ENCODE results near the gene PEX7.
"Not testable (repeated sequence)": the region's sequence is repeated elsewhere in the genome, so short reads cannot be mapped to it uniquely, and the experiment has no call there.

The PEX7 gene

GRCh38 chr6:136790411-136791295 lies 31.7 kb upstream of the PEX7 start:
- in situ Hi-C loops (cut with MboI; ENCODE audit: low sequenced_read_pairs): no loop called here

GRCh38 chr6:136791296-136792094 lies 30.9 kb upstream of the PEX7 start:
- in situ Hi-C loops (cut with MboI; ENCODE audit: low sequenced_read_pairs): no loop called here

- in situ Hi-C loops (cut with MboI; ENCODE audit: low sequenced_read_pairs): no loop called here
Measured at GRCh38 chr6:136792095-136792409, 30.3 kb upstream of the PEX7 start.

DNA sequence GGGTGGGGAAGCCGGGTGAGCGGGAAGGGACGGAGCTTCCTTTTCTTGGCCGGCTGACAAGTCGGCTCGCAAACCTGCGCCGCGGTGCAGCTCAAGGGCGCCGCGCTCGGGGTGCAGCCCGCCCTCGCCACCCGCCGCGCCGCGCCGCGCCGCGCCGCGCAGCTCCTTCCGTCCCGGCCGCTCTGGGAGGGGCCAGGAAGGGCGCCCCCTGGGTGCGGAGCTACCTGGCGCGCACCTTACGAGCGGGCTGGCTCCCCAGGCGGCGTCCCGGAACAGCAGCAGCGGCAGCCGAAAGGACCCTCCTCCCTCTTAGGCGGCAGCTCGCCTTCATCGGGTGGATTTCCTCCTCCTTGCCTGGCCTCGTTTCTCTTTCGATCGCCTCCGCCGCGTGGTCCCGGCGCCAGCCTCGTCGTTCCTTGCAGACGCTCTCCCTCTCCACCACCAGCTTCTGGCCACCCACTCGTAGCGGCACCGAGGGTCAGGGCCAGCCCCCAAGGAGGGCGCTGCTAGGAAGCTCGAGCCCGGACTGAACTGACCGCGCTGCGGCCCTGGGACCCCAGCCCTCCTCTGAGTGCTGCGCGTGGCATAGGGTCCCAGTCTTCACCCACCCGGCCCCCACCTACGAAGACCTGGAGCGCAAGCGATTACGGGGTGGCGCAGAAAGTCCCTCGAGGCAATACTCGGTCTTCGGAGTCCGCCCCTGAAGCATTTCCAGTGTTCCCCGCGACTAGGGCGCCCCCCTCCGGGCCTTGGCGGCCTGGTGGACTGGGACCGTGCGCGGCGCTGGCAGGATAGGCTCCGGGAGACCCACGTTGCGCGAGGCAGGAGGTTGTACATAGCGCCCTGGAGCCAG lies 29.8 kb upstream of the PEX7 start, which contains the start of gene MAP3K5:
Gene MAP3K5 (minus strand): TSS at position 68 of the 853 bp plus-strand sequence. CDS start 320 bp downstream, outside the sequence.
- in situ Hi-C loops (cut with MboI; ENCODE audit: low sequenced_read_pairs): no loop called here

DNA sequence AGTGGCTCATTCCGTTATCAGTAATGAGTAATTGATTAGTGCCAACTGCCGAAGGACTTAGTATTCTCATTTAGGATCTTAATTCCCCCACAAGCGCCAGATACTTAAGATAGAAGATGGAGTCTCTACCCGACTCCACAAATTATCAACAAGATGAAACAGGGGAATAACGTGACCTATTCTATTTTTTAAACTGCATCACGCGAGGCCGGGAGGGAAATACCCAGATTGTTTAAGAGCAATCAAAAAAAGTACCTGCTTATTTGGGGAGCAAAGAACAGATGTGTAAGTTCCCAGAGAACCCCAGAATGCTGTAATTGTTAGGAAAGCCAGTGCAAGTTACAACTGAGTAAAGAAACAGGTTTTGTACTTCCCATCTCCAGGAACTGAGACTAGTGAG lies 29.0 kb upstream of the PEX7 start:
- in situ Hi-C loops (cut with MboI; ENCODE audit: low sequenced_read_pairs): no loop called here

DNA sequence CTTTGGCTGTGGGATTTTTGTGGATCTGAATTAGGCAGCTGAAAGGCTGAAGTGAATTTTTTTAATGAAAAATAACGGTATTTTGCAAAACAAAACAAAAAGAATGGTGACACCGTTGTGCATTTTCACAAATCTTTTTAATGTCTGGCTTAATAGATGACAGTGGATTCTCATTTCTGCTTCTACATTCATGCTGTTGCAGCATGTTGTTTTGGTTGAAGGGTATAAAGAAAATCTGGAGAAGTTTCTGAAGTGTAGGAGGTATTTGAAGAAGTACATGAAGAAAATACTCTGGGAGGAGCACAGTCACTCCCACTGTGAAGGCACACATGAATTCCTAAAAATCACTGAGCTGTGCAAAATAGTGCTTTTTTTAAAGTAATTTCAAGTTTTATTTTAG lies 27.0 kb upstream of the PEX7 start:
- in situ Hi-C loops (cut with MboI; ENCODE audit: low sequenced_read_pairs): no loop called here

GRCh38 chr6:136795996-136796395 lies 26.4 kb upstream of the PEX7 start:
- in situ Hi-C loops (cut with MboI; ENCODE audit: low sequenced_read_pairs): no loop called here

DNA sequence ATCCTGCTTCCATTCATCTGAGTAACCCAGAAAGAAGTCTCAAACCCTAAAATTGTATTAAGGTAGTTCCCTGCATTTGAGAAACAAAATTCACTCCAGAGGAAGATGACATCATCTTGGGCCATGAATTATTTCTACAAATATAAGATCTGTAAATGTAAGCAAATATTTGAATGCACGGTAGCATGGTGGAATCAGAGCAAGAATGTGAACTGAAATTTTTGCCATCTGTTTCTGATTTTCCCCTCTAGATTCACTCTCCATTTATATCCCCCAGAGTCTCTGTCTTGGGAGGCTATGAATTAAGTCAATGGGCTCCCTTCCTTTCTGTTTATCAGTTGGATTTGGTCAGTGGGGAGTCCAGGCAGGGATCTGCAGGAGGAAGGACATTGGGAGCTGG lies 24.3 kb upstream of the PEX7 start:
- in situ Hi-C loops (cut with MboI; ENCODE audit: low sequenced_read_pairs): no loop called here

DNA sequence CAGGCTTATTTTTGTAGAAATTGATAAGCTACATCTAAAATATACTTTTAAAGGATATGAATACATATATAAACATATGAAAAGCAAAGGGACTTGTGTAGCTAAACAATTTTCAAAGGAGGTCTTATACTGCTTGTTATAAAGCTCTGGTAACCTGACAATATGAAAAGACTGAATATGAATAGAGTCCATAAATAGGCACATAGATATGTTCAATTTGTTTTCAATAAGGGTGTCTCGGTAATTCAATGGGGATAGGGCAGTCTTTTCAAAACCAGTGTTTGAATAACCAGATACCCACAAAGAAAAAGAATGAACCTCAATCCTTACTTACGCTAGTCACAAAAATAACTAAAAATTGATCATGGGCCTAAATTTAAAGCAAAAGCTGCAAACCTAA lies 20.8 kb upstream of the PEX7 start:
- in situ Hi-C loops (cut with MboI; ENCODE audit: low sequenced_read_pairs): no loop called here

GRCh38 chr6:136803608-136804007 lies 18.8 kb upstream of the PEX7 start:
- in situ Hi-C loops (cut with MboI; ENCODE audit: low sequenced_read_pairs): no loop called here

DNA sequence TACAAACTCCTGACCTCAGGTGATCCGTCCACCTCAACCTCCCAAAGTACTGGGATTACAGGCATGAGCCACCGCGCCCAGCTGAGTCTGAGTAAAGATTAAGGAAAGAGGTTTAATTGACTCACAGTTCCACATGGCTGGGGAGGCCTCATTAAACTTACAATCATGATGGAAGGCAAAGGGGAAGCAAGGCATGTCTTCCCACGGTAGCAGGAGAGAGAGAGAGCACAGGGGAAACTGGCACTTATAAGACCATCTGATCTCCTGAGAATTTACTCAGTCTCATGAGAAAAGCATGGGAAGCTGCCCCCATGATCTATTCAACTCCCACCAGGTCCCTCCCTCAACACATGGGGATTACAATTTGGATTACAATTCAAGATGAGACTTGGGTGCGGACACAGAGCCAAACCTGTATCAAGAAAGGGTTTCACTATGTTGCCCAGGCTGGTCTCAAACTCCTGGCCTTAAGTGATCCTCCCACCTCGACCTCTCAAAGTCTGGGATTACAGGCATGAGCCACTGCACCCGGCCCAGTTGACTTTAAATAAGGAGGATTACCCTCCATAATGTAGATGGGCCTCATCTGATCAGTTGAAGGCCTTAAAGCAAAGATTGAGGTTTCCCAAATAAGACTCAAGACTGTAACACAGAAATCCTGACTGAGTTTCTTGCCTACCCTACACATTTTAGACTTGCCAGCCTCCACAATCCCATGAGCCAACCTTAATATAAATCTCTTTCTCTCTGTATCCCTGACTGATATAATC lies 13.1 kb upstream of the PEX7 start:
- in situ Hi-C loops (cut with MboI; ENCODE audit: low sequenced_read_pairs): no loop called here

DNA sequence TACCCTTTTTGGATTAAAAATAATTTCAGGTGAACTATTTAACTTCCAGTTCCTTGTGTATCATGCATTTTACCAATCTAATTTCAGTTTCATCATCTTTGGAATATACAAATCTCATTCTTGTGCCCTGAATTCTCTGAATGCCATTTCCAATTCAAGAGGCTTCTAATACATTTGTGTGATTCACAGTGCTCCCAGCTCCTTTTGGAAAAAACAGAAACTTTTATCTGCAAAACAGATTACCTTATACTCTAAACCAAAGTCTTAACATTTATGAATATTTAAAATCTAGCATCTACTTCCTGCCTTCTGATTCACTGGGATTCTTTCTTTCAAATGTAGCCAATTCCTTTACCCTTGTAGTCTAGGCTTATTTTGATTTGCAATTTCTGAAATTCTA lies 11.1 kb upstream of the PEX7 start:
- in situ Hi-C loops (cut with MboI; ENCODE audit: low sequenced_read_pairs): no loop called here

GRCh38 chr6:136812174-136812573 lies 10.2 kb upstream of the PEX7 start:
- in situ Hi-C loops (cut with MboI; ENCODE audit: low sequenced_read_pairs): no loop called here

- in situ Hi-C loops (cut with MboI; ENCODE audit: low sequenced_read_pairs): not testable (repeated sequence)
Measured at GRCh38 chr6:136815608-136816007, 6.8 kb upstream of the PEX7 start.

DNA sequence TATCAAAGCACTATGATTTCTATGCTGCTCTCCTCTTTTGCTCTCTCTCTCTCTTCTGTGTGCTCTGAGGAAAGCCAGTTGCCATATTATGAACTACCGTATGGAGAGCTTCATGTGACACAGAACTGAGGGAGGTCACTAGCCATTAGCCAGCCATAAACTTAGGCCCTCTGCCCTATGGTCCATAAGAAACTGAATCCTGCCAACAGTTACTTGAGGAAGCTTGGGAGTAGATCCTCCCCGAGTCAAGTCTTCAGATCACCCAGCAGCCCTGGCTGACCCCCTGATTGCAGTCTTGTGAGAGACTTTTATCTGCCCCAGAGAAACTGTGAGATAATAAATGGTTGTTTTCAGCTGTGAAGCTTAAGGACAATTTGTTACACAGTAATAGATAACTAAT lies 5.7 kb upstream of the PEX7 start:
- in situ Hi-C loops (cut with MboI; ENCODE audit: low sequenced_read_pairs): no loop called here

DNA sequence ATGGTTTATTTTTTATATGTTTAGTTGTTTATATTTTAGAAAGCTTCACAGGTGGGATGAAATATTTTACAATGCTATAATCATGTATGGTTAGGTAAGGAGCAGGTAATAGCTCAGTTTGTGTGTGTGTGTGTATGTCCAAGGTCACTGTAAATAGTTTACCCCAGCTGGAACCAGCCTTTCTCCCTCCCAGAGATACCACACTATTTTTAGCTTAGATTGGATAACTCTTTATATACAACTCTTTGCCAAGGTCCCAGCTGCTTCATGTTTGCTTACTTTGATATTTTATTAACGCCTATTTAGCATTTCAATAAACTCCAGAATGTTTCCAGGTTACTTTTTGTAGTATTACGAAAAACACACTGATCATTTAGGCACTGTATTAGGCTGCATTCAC lies 1.8 kb upstream of the PEX7 start:
- in situ Hi-C loops (cut with MboI; ENCODE audit: low sequenced_read_pairs): no loop called here

- in situ Hi-C loops (cut with MboI; ENCODE audit: low sequenced_read_pairs): no loop called here
Measured at GRCh38 chr6:136822046-136822375, 381 bp upstream of the PEX7 start.

DNA sequence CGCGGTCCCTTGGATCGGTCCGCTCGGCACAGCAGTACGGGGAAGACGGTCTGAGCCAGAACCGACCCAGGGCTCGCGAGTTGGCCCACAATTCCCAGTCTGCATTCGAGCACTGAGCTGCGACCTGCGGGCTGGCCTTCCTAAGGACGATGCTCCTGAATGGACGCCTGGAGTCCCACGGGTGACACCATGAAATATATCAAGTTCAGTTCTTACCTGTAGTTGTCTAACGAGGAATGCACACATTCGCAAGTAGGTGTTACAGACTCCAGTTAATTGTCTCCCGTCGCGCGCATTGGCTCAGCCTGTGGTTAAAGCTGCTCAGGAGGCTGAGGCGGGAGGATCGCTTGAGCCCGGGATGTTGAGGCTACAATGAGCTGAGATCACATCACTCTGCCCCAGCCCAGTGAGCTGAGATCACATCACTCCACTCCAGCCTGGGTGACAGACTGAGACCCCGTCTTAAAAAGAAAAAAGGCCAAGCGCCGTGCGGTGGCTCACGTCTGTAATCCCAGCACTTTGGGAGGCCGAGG lies 802 bp downstream of the PEX7 start:
- in situ Hi-C loops (cut with MboI; ENCODE audit: low sequenced_read_pairs): no loop called here

- in situ Hi-C loops (cut with MboI; ENCODE audit: low sequenced_read_pairs): no loop called here
Measured at GRCh38 chr6:136826216-136826615, 3.8 kb downstream of the PEX7 start.

DNA sequence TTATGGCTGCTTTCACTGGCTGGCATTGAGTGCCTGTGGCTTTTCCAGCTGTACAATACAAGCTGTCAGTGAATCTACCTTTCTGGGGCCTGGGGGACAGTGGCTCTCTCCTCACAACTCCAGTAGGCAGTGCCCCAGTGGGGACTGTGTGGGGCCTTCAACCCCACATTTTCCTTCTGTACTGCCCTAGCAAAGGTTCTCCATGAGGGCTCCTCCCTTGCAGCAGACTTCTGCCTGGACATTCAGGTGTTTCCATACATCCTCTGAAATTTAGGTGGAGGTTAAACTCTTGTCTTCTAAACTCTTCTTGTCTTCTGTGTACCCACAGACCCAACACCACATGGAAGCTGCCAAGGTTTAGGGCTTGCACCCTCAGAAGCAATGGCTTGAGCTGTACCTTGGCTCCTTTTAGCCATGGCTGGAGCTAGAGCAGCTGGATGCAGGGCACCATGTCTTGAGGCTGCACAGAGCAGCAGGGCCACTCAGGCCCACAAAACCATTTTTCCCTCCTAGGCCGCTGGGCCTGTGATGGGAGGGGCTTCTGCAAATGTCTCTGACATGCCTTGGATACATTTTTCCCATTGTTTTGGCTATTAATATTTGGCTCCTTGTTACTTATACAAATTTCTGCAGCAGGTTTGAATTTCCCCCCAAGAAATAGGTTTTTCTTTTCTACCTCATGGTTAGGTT lies 9.6 kb downstream of the PEX7 start:
- in situ Hi-C loops (cut with MboI; ENCODE audit: low sequenced_read_pairs): no loop called here
